ACC112 (cell line): ENCODE results near the gene SMG6.

Experiments used
- H2AFZ ChIP-seq: fragments of 200-600 bp; sonication (generic); one replicate; pipeline ENCODE4 v1.6.0; 2017; ENCODE audit warnings: antibody characterized with exemption, low read length; ENCODE audit not compliant: unreplicated experiment
- H3K27ac ChIP-seq: fragments of 200-600 bp; sonication (generic); 2 replicates; pipeline ENCODE4 v1.5.1; 2014; ENCODE audit warnings: low read depth, mild to moderate bottlenecking, antibody characterized with exemption, low read length, moderate library complexity
- H3K27me3 ChIP-seq: fragments of 200-600 bp; sonication (generic); 2 replicates; pipeline ENCODE4 v1.6.1; 2014; ENCODE audit warnings: mild to moderate bottlenecking, antibody characterized with exemption, low read length, moderate library complexity, mixed read lengths; ENCODE audit not compliant: insufficient read depth
- H3K36me3 ChIP-seq: fragments of 200-600 bp; sonication (generic); 2 replicates; pipeline ENCODE4 v1.6.1; 2016; ENCODE audit warnings: mild to moderate bottlenecking, antibody characterized with exemption, low read length, moderate library complexity, mixed read lengths; ENCODE audit not compliant: insufficient read depth
- H3K4me1 ChIP-seq: fragments of 200-600 bp; sonication (generic); one replicate; pipeline ENCODE4 v1.6.1; 2016; ENCODE audit warnings: low read length, mixed read lengths; ENCODE audit not compliant: insufficient read depth, unreplicated experiment, control insufficient read depth
- H3K4me3 ChIP-seq: fragments of 200-600 bp; sonication (generic); 2 replicates; pipeline ENCODE4 v1.5.1; 2014; ENCODE audit warnings: mild to moderate bottlenecking, low read depth, low read length
- H3K79me2 ChIP-seq: fragments of 200-600 bp; sonication (generic); one replicate; pipeline ENCODE4 v1.6.0; 2016; ENCODE audit warnings: low read length; ENCODE audit not compliant: control insufficient read depth, unreplicated experiment, insufficient read depth

Gene SMG6

DNA sequence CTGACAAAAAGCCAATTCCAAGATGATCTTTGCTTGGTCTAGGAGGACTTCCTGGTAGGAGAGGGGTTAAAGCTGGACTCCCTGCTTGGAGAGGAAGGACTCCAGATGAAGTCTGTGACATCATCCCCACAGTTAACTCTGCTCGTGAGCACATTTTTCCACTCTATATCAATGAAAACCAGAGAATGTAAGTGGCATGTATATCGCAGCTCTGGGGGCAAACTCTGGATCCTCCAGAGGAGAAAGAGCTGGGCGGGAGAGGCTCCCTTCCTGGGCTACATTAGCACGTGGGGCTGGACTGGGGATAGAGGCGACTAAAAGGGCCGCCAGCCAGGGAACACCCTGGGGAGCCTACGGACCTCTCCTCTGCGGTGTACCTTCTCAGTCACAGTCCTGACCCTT lies 214.6 kb downstream of the SMG6 start:
- H3K36me3 ChIP-seq = no peaks in the 10 kb centered on the region
- H2AFZ ChIP-seq = peak overlapping the region; percentile 72
- H3K4me1 ChIP-seq = peaks cover 48% of the 10 kb centered on the region
- peak overlapping the region; percentile 85 for H3K27ac ChIP-seq
- no peaks in the 10 kb centered on the region for H3K27me3 ChIP-seq
- peak overlapping the region; percentile 80 for H3K4me3 ChIP-seq
- no peaks in the 10 kb centered on the region for H3K79me2 ChIP-seq

DNA sequence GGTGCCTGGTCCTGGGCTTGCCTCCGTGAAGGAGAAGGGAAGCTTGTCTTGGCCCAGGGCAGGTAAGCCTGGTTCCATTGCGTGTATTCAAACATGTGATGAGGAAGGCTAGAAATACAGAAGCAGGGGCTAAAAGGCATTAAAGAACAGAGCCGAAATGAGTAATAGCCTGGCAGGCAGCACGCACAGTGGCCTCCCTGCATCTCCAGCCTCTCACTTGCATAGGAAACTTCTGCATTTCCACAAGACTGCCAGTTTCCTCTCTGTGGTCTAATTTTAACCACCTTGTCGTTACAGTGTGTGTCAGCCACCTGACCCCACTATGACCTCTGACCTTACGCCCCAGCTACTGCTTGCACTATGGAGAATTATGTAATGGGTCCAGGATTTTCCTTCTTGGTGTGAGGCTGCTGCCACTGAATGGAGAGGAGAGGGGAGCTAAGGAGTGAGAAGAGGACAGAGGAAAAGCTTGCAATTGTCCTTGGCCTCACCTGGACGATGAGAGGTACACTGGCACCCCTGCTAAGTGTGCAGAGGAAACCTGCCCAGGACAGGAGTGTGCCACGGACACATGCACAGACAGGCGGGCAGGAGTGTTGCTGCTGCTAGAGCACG lies 215.9 kb downstream of the SMG6 start:
- Histone ChIP-seq H3K79me2 (no peaks in the 10 kb centered on the region), H3K4me1 (peaks cover 50% of the 10 kb centered on the region), H3K36me3 (no peaks in the 10 kb centered on the region), H2AFZ (no peak overlapping the region), H3K27me3 (no peaks in the 10 kb centered on the region), H3K27ac (no peak overlapping the region), H3K4me3 (no peak overlapping the region)

DNA sequence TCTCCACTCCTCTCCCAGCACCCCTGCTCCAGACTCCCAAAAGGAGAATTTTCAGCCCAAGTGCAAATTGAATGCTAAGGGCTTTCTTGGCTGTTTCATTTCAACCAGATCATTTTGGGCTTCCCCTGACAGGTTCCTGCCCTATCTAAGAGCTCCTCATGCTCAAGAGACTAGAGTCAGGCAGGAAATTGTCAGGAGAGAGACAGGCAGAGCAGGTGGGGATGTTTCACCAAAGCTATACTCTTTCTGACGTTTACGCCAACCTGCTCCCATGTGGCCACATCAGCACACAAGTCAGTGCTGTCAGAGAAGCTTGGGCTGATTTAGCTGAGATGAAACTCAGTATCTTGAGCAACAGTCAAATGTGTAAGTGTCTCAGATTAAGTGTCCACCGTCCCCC lies 217.3 kb downstream of the SMG6 start:
- no peaks in the 10 kb centered on the region for H3K79me2 ChIP-seq
- peaks cover 56% of the 10 kb centered on the region for H3K4me1 ChIP-seq
- H3K27ac ChIP-seq = no peak overlapping the region
- no peaks in the 10 kb centered on the region for H3K27me3 ChIP-seq
- no peaks in the 10 kb centered on the region for H3K36me3 ChIP-seq
- H2AFZ ChIP-seq = no peak overlapping the region
- no peak overlapping the region for H3K4me3 ChIP-seq

DNA sequence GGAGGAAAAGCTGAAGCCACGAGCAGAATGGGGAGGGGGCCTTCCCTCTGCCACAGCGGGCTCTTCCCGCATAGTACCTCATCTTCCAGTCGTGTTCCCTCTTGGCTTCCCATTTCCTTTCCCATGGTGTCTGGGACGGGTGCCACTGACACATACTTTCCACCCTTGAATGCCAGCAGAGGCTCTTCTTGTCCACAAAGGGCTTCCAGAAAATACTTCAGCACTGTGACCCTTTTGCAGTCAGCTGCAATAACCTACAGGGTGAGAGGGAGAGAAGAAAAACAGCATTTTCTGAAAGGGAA lies 218.0 kb downstream of the SMG6 start:
- Histone ChIP-seq H3K4me3 (no peak overlapping the region), H3K27ac (peak overlapping the region; percentile 68)

DNA sequence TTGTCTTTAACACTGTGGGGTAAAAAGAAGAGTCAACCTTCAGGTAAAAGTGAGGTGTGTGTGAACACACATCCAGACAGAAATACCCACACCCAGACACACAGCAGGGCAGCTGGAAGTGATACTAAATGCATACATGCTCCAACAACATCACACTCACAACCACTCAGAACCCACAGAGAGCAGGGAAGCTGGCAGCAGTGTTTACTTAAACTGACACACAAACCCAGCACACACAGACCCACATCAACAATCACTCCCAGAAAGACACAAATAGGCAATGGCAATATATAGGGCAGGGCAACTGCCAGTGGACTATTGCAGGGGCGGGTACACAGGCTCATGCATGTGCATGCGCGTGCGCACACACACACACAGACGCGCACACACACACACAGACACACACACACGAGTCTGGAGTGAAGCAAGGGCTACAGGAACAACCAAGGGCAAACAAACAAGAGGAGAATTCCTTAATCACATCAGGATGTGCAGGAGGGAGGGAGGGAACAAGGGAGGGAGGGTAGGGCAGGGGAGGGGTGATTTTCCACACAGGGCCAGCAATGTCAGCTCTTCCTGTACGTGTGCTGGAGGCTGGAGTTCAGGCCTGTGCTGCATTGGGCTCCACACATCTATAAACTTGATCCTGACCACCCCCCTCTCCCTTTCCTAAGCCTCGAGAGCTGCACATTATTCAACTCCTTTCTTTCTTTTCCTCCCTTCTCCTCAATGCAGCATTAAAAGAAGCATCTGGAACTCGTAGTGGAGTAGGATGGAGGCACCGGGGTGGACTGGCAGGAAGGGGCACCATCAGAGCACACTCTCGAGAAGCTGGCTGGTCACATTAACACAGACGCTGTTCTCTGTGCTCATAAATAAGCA lies 218.6 kb downstream of the SMG6 start:
- Histone ChIP-seq H3K79me2 (no peaks in the 10 kb centered on the region), H3K4me1 (peaks cover 43% of the 10 kb centered on the region), H3K4me3 (no peak overlapping the region), H3K27me3 (no peaks in the 10 kb centered on the region), H3K36me3 (peaks cover 4% of the 10 kb centered on the region; the same call in 1 of the 2 replicates), H2AFZ (no peak overlapping the region), H3K27ac (peak overlapping the region; percentile 68)

More for the DNA sequence above, 218.0 kb downstream of the SMG6 start:
- H3K4me1 ChIP-seq = peaks cover 49% of the 10 kb centered on the region
- no peak overlapping the region for H2AFZ ChIP-seq
- no peaks in the 10 kb centered on the region for H3K27me3 ChIP-seq
- H3K79me2 ChIP-seq = no peaks in the 10 kb centered on the region
- H3K36me3 ChIP-seq = peaks cover 4% of the 10 kb centered on the region; the same call in 1 of the 2 replicates

DNA sequence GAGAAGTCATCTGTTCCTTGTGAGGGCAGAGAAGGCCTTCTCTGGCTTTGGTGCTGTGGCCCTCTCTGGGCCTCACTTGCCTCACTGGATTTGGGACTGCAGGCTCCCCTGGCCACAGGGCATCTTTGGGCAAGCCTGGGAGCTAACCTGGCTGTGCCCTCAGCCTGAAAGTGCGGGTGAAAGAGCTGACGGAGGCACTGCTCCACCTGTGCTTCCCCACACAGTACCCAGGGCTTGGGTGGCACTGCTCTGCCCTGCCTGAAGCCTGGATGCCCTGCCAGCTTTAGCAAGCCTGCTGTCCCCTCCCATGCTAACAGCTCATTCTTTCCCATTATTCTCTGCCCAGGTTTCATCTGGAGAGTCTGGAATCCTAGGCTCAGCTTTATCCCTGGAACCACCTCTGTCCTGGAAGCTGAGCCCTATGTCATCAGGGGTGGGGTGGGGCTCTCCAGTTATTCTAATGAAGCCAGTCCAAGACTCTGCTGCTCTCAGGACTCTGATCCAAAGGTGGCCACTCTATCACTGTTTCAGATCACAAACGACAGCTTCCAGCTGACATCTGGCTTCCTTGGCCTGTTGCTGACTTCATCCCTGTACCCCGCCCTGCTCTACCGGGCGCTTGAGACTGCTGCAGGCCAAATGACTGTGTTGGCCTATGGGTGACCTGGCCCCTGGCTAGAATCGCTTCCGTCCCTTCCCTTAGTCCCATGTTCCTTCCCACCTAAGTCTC lies 219.4 kb downstream of the SMG6 start:
- peaks cover 40% of the 10 kb centered on the region for H3K4me1 ChIP-seq
- H3K36me3 ChIP-seq = peaks cover 4% of the 10 kb centered on the region; the same call in 1 of the 2 replicates
- no peak overlapping the region for H3K4me3 ChIP-seq
- H3K27me3 ChIP-seq = no peaks in the 10 kb centered on the region
- no peaks in the 10 kb centered on the region for H3K79me2 ChIP-seq
- peak overlapping the region; percentile 68 for H3K27ac ChIP-seq
- no peak overlapping the region for H2AFZ ChIP-seq

DNA sequence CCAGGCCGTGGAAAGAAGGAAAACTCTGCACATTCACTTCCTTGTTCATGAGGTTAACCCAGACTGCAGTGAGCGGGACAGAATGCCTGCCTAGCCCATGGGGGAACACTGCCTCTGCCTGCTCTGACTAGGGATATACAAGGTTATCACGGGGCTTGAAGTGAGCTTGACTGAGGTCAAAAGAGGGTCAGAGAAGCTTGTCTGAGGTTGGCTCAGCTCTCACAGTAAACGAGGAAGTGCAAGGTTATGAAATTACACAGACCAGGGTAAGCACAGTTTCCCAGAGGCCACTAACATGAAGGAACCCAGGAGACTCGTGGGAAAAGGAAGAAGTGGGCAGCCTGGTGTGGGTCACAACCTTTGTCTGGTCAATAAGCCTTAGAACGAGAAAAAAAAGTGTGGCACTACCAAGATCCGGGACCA lies 220.0 kb downstream of the SMG6 start:
- H3K4me1 ChIP-seq = peaks cover 35% of the 10 kb centered on the region
- H2AFZ ChIP-seq = no peak overlapping the region
- peaks cover 4% of the 10 kb centered on the region; the same call in 1 of the 2 replicates for H3K36me3 ChIP-seq
- no peak overlapping the region for H3K27ac ChIP-seq
- H3K27me3 ChIP-seq = no peaks in the 10 kb centered on the region
- no peaks in the 10 kb centered on the region for H3K79me2 ChIP-seq
- H3K4me3 ChIP-seq = no peak overlapping the region

DNA sequence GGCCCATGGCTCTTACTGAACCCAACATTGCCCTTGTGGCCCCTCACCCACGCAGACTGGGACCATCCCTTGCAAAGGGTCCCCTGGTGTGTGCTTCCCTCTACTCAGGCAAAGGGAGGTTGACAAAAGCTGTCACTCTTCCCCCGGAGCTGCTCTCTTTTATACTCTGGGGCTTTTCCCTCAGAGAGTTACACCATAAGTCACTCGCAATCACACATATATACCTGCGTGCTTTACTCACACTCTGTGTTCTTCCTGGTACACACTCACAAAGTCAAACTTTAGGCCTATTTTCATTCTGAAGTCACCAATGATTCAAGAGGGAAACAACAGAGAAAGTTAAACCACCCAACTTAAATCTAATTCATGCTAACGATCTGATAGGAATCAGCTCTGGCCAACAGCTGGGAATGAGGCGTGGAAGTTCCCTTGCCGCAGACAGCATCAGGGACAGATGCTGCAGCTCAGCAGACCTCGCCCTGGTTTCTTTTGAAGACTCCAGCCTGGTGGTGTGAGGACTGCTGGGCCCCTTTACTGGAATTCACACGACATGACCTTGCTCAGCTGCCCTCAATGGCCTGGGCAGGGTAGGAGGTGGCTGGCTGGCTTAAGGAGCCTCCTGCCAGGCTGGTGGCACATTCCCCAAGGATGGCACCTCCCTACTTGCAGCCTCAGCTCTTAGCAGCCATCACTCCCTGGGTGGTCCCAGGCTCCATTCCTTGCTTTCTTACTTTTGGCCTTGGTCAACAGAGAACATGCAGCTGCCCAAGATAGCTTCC lies 221.4 kb downstream of the SMG6 start:
- 0 out of 2 replicates have a peak overlapping the region, but pooled peaks have one; percentile 2 for H3K27ac ChIP-seq
- H2AFZ ChIP-seq = no peak overlapping the region
- H3K4me3 ChIP-seq = no peak overlapping the region
- H3K79me2 ChIP-seq = no peaks in the 10 kb centered on the region
- H3K4me1 ChIP-seq = peaks cover 30% of the 10 kb centered on the region
- H3K27me3 ChIP-seq = no peaks in the 10 kb centered on the region
- peaks cover 4% of the 10 kb centered on the region; the same call in 1 of the 2 replicates for H3K36me3 ChIP-seq

DNA sequence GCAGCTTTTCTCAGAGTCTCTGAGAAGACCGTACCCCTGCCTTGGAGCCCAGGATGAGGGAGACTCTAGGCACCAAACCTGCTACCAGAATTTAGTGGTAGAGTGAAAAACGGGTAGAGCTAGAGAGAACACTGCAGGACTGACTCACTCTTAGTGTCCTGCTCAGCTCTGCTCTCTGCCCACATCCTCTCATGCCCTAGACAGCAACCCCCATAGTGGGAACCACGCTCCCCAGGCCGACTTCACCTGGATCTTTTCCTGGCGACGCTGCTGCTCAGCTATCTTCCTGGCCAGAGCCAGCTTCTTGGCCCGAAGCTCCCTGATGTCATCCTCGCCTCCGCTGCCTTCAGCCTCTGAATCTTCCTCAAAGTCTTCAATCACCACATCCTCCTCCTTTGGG lies 222.0 kb downstream of the SMG6 start:
- H3K27ac ChIP-seq = 0 out of 2 replicates have a peak overlapping the region, but pooled peaks have one; percentile 2
- H3K4me3 ChIP-seq = no peak overlapping the region
- H2AFZ ChIP-seq = no peak overlapping the region
- H3K36me3 ChIP-seq = peaks cover 4% of the 10 kb centered on the region; the same call in 1 of the 2 replicates
- H3K27me3 ChIP-seq = no peaks in the 10 kb centered on the region
- peaks cover 30% of the 10 kb centered on the region for H3K4me1 ChIP-seq
- H3K79me2 ChIP-seq = no peaks in the 10 kb centered on the region

DNA sequence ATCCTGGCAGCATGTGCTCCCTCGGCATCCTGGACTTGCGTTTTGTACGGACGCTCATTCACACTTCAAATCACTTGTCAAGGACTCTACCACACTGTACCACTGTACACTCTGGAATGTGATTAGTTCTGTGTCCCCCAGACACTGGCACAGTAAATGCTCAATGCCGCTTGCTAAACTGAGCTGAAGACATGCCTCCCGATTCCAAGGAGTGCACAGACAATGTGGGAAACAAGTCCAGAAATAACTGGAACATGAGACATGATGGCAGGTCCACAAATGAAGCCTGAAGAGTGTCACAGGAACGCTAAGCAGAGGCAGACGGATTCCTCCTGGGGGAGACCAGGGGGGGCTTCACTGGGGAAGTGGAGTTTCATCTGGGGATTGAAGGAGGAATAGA lies 226.5 kb downstream of the SMG6 start:
- Histone ChIP-seq H3K4me1 (peaks cover 9% of the 10 kb centered on the region), H3K4me3 (no peak overlapping the region), H3K36me3 (peaks cover 4% of the 10 kb centered on the region; the same call in 1 of the 2 replicates), H3K27me3 (no peaks in the 10 kb centered on the region), H2AFZ (no peak overlapping the region), H3K79me2 (no peaks in the 10 kb centered on the region), H3K27ac (no peak overlapping the region)
